Fibroblast of the aortic adventitia (primary cell): ENCODE measurements around the gene TEX50. TPM values are rescaled to one million over a fixed set of nuclear protein-coding genes. Genes with fewer than 3 reads are reported as not detected.
A peak's percentile ranks its signal among the peaks of the same experiment; 100 is the strongest.
"Not testable (repeated sequence)": the region's sequence is repeated elsewhere in the genome, so short reads cannot be mapped to it uniquely, and the experiment has no call there.

Experiments used
- DNase-seq: peaks from one replicate; pipeline ENCODE4 v3.0.0-alpha.2; 2010; ENCODE audit warnings: low read depth
- H3K4me3 ChIP-seq: 2 replicates; pipeline ENCODE4 v1.5.1; 2011; ENCODE audit warnings: low read depth, mild to moderate bottlenecking, control low read depth, low read length, moderate library complexity
- CTCF ChIP-seq: IDR thresholded peaks from 2 replicates; pipeline ENCODE4 v1.5.1; 2011; ENCODE audit warnings: mild to moderate bottlenecking, low read length, control low read depth, inconsistent platforms; ENCODE audit not compliant: insufficient read depth
- total RNA-seq: library from RNA; depleted of rRNA; stranded (reverse); fragments of >200 nt; gene quantifications from 2 replicates; pipeline ENCODE4 v1.2.3, GENCODE V29; 2012; ENCODE audit warnings: low replicate concordance

The TEX50 gene
- total RNA-seq, 1 donor, result not detected

GRCh38 chr1:173669491-173669941 lies 34.4 kb downstream of the TEX50 start, which contains the start of gene ANKRD45:
Gene ANKRD45, minus strand, starts transcription at chr1:173669851. Its CDS starts 10,433 bp downstream, at chr1:173659418.
- peak within 1 kb of the TSS; percentile 55 for H3K4me3 ChIP-seq
- peak; percentile 22 for DNase-seq
- TF ChIP-seq CTCF, result no peak

GRCh38 chr1:173674496-173674895 lies 39.4 kb downstream of the TEX50 start:
- not testable (repeated sequence) for H3K4me3 ChIP-seq, DNase-seq

DNA sequence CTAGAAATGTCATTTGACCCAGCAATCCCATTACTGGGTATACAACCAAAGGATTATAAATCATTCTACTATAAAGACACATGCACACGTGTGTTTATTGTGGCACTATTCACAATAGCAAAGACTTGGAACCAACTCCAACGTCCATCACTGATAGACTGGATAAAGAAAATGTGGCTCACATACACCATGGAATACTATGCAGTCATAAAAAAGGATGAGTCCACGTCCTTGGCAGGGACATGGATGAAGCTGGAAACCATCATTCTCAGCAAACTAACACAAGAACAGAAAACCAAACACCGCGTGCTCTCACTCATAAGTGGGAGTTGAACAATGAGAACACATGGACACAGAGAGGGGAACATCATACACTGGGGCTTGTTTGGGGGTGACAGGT lies 45.0 kb downstream of the TEX50 start:
- not testable (repeated sequence) for H3K4me3 ChIP-seq, DNase-seq

DNA sequence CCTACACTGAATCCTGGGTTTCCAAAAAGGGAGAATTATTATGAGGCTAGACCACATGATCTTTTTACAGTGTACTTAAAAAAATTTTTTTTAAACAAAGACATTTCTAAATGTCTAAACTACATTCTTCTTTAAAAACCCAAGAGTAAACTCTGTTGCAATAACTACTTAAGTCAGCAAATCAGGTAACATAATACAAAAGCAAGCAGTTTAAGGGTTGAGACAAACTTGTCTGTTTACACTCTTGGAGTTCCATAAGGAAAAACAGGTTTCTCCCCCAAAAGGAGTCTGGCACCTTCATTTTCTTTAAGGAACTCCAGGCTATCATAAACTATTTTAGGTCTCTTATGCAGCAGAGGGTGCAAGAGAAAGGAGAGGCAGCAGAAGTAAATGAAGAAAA lies 47.0 kb downstream of the TEX50 start:
- TF ChIP-seq CTCF, result no peak
- H3K4me3 ChIP-seq, result no peak overlapping the region
- no peak for DNase-seq

- not testable (repeated sequence) for DNase-seq, H3K4me3 ChIP-seq
Measured at GRCh38 chr1:173683838-173684237, 48.7 kb downstream of the TEX50 start.

GRCh38 chr1:173685121-173685520 lies 50.0 kb downstream of the TEX50 start:
- H3K4me3 ChIP-seq, DNase-seq: not testable (repeated sequence)

Other genes with a start within 250 kb of the TEX50 start
- 185 and 278 TPM in 2 replicates for gene PRDX6, start 158.0 kb upstream of the TEX50 start, total RNA-seq
- not detected in 2 replicates for gene SLC9C2, start 32.3 kb upstream of the TEX50 start, total RNA-seq
- 0.09 and 0.82 TPM in 2 replicates for gene ANKRD45, start 34.5 kb downstream of the TEX50 start, total RNA-seq
- gene KLHL20, start 79.6 kb downstream of the TEX50 start, total RNA-seq, result 16.9 and 30.6 TPM in 2 replicates
- gene DARS2, start 189.3 kb downstream of the TEX50 start, total RNA-seq, result 15.9 and 18.3 TPM in 2 replicates
- gene CENPL, start 189.5 kb downstream of the TEX50 start, total RNA-seq, result 6.5 and 27.5 TPM in 2 replicates
- 453 and 516 TPM in 2 replicates for gene GAS5, start 232.7 kb downstream of the TEX50 start, total RNA-seq
- gene ZBTB37, start 233.0 kb downstream of the TEX50 start, total RNA-seq, result 6.5 and 11.3 TPM in 2 replicates